GM21717 (cell line): ENCODE results near the gene PARP3.
"Not testable (repeated sequence)": the region's sequence is repeated elsewhere in the genome, so short reads cannot be mapped to it uniquely, and the experiment has no call there.

Experiments used
- ATAC-seq: cut with Tn5 transposase; IDR thresholded peaks from one replicate; pipeline ENCODE4 v1.9.1; 2021; ENCODE audit warnings: mild to moderate bottlenecking, moderate library complexity; ENCODE audit not compliant: unreplicated experiment

Gene PARP3

GRCh38 chr3:51941798-51942602, at the start of gene PARP3, which contains the start of gene RRP9:
PARP3 (plus strand) TSS chr3:51942363; CDS start chr3:51943356, 993 bp downstream.
RRP9 (minus strand) TSS chr3:51941904; CDS start chr3:51941867, 37 bp downstream.
- ATAC-seq = peak; percentile 87

GRCh38 chr3:51894391-51894790, 47.8 kb upstream of the PARP3 start:
- ATAC-seq = no peak

- ATAC-seq = no peak
These were observed 47.2 kb upstream of the PARP3 start for GRCh38 chr3:51894939-51895338.

GRCh38 chr3:51896607-51897305, 45.4 kb upstream of the PARP3 start:
- ATAC-seq = no peak

- ATAC-seq = no peak
These were observed 44.8 kb upstream of the PARP3 start for GRCh38 chr3:51897391-51897790.

- not testable (repeated sequence) for ATAC-seq
These were observed 42.1 kb upstream of the PARP3 start for GRCh38 chr3:51900043-51900442.

- not testable (repeated sequence) for ATAC-seq
These were observed 39.8 kb upstream of the PARP3 start for GRCh38 chr3:51902361-51902760.

- ATAC-seq = no peak
These were observed 37.9 kb upstream of the PARP3 start for GRCh38 chr3:51904034-51904823.

GRCh38 chr3:51908026-51908425, 34.1 kb upstream of the PARP3 start:
- no peak for ATAC-seq

- no peak for ATAC-seq
These were observed 25.7 kb upstream of the PARP3 start for GRCh38 chr3:51916418-51916817.

GRCh38 chr3:51921081-51921578, 21.0 kb upstream of the PARP3 start:
- ATAC-seq = no peak

GRCh38 chr3:51927061-51927977, 14.8 kb upstream of the PARP3 start:
- no peak for ATAC-seq

- ATAC-seq = no peak
These were observed 13.7 kb upstream of the PARP3 start for GRCh38 chr3:51928438-51928837.

GRCh38 chr3:51928981-51929380, 13.2 kb upstream of the PARP3 start:
- ATAC-seq = not testable (repeated sequence)

GRCh38 chr3:51929420-51930003, 12.7 kb upstream of the PARP3 start:
- no peak for ATAC-seq

GRCh38 chr3:51930439-51930838, 11.7 kb upstream of the PARP3 start:
- ATAC-seq = no peak

GRCh38 chr3:51931756-51932155, 10.4 kb upstream of the PARP3 start:
- ATAC-seq = no peak

- ATAC-seq = no peak
These were observed 9.4 kb upstream of the PARP3 start for GRCh38 chr3:51932471-51933370.
